K562 (cell line): Measurements from ENCODE around the gene DDAH2. TPM values are rescaled to one million over a fixed set of nuclear protein-coding genes. Genes with fewer than 3 reads are reported as not detected.

Experiments used
- COPS2 ChIP-seq: fragments of 450-650 bp; conservative IDR thresholded peaks from 2 replicates; pipeline ENCODE4 v1.6.1; 2016; ENCODE audit warnings: mild to moderate bottlenecking, moderate library complexity
- ELK1 ChIP-seq: sonication (generic); formaldehyde crosslinking; IDR thresholded peaks from 2 replicates; pipeline ENCODE4 v1.8.1; 2022; ENCODE audit warnings: missing genetic modification reagents
- ETS1 ChIP-seq: conservative IDR thresholded peaks from 2 replicates; pipeline ENCODE4 v1.6.1; 2011; ENCODE audit warnings: low read depth, mild to moderate bottlenecking, low read length; ENCODE audit not compliant: control insufficient read depth
- FOXJ2 ChIP-seq: fragments of 200-800 bp; sonication (Bioruptor generic); IDR thresholded peaks from 2 replicates; pipeline ENCODE4 v1.6.1; 2016; ENCODE audit warnings: missing genetic modification characterization, missing compliant biosample characterization
- FOXP4 ChIP-seq: sonication (generic); formaldehyde crosslinking; IDR thresholded peaks from 2 replicates; pipeline ENCODE4 v1.8.0; 2022; ENCODE audit warnings: mild to moderate bottlenecking, missing genetic modification reagents, borderline replicate concordance
- GTF3C2 ChIP-seq: IDR thresholded peaks from 3 replicates; pipeline ENCODE4 v1.6.1; 2011; ENCODE audit warnings: borderline replicate concordance, mild to moderate bottlenecking, moderate library complexity; ENCODE audit not compliant: insufficient read length; ENCODE audit errors: extremely low read depth
- JUNB ChIP-seq: fragments of 450-650 bp; formaldehyde crosslinking; conservative IDR thresholded peaks from 2 replicates; pipeline ENCODE4 v1.4.0; 2020; ENCODE audit warnings: mild to moderate bottlenecking
- KAT7 ChIP-seq: sonication (generic); formaldehyde crosslinking; IDR thresholded peaks from 2 replicates; pipeline ENCODE4 v1.8.0; 2022; ENCODE audit warnings: missing genetic modification reagents, mild to moderate bottlenecking, borderline replicate concordance
- MECOM ChIP-seq: fragments of 250-450 bp; sonication (Bioruptor Pico); IDR thresholded peaks from 2 replicates; pipeline ENCODE4 v1.8.0; 2022; ENCODE audit warnings: inconsistent platforms
- MXI1 ChIP-seq: IDR thresholded peaks from 2 replicates; pipeline ENCODE4 v1.6.1; 2011; ENCODE audit warnings: low read depth, mild to moderate bottlenecking, improper control_type of control experiment, low read length
- PHB ChIP-seq: fragments of 250-450 bp; sonication (Bioruptor Pico); IDR thresholded peaks from 2 replicates; pipeline ENCODE4 v1.5.0; 2021
- PML ChIP-seq: IDR thresholded peaks from 2 replicates; pipeline ENCODE4 v1.6.1; 2012; ENCODE audit warnings: low read length, inconsistent platforms
- RBM15 ChIP-seq: fragments of 200-400 bp; formaldehyde crosslinking; IDR thresholded peaks from 2 replicates; pipeline ENCODE4 v1.6.1; 2018; ENCODE audit warnings: mild to moderate bottlenecking, low read length, moderate library complexity; ENCODE audit not compliant: insufficient read depth
- SIRT6 ChIP-seq: IDR thresholded peaks from one replicate; pipeline ENCODE4 v1.6.1; 2012; ENCODE audit warnings: low read depth, mild to moderate bottlenecking, control low read depth, inconsistent platforms, low read length, moderate library complexity
- SMAD2 ChIP-seq: fragments of 150-350 bp; IDR thresholded peaks from 2 replicates; pipeline ENCODE4 v1.6.1; 2014; ENCODE audit warnings: low read depth, mild to moderate bottlenecking, low read length
- TAF15 ChIP-seq: fragments of 200-400 bp; formaldehyde crosslinking; IDR thresholded peaks from 2 replicates; pipeline ENCODE4 v1.6.1; 2017; ENCODE audit warnings: mild to moderate bottlenecking, low read depth, low read length, moderate library complexity
- TFAP4 ChIP-seq: sonication (generic); formaldehyde crosslinking; IDR thresholded peaks from 2 replicates; pipeline ENCODE4 v1.8.0; 2022; ENCODE audit warnings: missing genetic modification reagents, mild to moderate bottlenecking, moderate library complexity, borderline replicate concordance
- TFE3 ChIP-seq: fragments of 450-650 bp; formaldehyde crosslinking; IDR thresholded peaks from 2 replicates; pipeline ENCODE4 v1.4.0; 2020; ENCODE audit warnings: mild to moderate bottlenecking, mixed read lengths
- polyA plus RNA-seq, 8 experiments: library from polyadenylated mRNA; depleted of rRNA in 4 of 8; stranded (reverse) in 5 of 8; unstranded in 3 of 8; fragments of >200 nt; fragmentation: Nextera tagmentation in 2 of 8; fragmentation: Illumina TruSeq in 1 of 8; extraction: Ambion mirVana in 2 of 8; extraction: Trizol in 1 of 8; gene quantifications; 2 replicates each; pipeline versions ENCODE4 v1.2.1 to v1.2.3, GENCODE V29; 2011 to 2014; ENCODE audit warnings: inconsistent platforms in 1 of 8, missing spikeins in 1 of 8
- total RNA-seq, 7 experiments: library from RNA; depleted of rRNA in 6 of 7; stranded (reverse); fragments of >200 nt in 6 of 7; fragmentation: Illumina TruSeq in 2 of 7; extraction: Trizol in 2 of 7; gene quantifications; 2 replicates each; pipeline versions ENCODE4 v1.2.1 to v1.2.3, GENCODE V29; 2011 to 2021; ENCODE audit warnings: low replicate concordance in 1 of 7

The DDAH2 gene
- total and polyA plus RNA-seq, 9 of the 15 experiments (the other 6 are each of a cell fraction or from before 2014, with no cell fraction given): 1.8 to 45.4 (median 21.4) TPM

- TF ChIP-seq GTF3C2 (no peak), KAT7 (peak; percentile 22; the same call in 1 of the 2 replicates), TAF15 (0 out of 2 replicates have a peak, but pooled peaks have one; percentile 10), FOXJ2 (tag) (no peak), FOXP4 (CRISPR knock-in tag) (no peak), MXI1 (peak; percentile 43; the same call in 1 of the 2 replicates), RBM15 (no peak), PHB (CRISPR knock-in tag) (no peak), COPS2 (no peak), TFE3 (CRISPR knock-in tag) (no peak), PML (no peak), ETS1 (0 out of 2 replicates have a peak, but pooled peaks have one; percentile 15), JUNB (CRISPR knock-in tag) (no peak), MECOM (CRISPR knock-in tag) (0 out of 2 replicates have a peak, but pooled peaks have one; percentile 31), TFAP4 (CRISPR knock-in tag) (no peak), SIRT6 (no peak), ELK1 (CRISPR knock-in tag) (no peak), SMAD2 (no peak)
These were observed 47.4 kb upstream of the DDAH2 start (continued) for GRCh38 chr6:31776485-31776988.
